HG02981 (cell line): ENCODE measurements around the gene ZDHHC19.

Source experiments
- ATAC-seq: cut with Tn5 transposase; IDR thresholded peaks from one replicate; pipeline ENCODE4 v1.9.1; 2021; ENCODE audit warnings: mild to moderate bottlenecking, moderate library complexity; ENCODE audit not compliant: unreplicated experiment

Gene ZDHHC19

GRCh38 chr3:196150481-196150880, 60.7 kb downstream of the ZDHHC19 start:
- no peak for ATAC-seq

- ATAC-seq: no peak
Observed at GRCh38 chr3:196149831-196150301, 61.3 kb downstream of the ZDHHC19 start.

DNA sequence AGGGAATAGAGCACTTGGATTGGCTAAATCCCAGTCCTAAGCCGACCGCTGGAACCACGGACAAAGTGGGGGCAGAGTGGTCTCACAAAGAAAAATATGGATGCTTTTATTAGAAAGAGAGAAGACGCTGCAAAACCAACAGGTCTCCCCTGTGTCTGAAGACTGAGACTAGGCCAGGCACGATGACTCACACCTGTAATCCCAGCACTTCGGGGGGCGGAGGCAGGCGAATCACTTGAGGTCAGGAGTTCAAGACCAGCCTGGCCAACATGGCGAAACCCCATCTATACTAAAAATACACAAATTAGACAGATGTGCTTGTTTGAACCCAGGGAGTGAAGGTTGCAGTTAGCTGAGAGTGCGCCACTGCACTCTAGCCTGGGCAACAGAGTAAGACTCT, 61.8 kb downstream of the ZDHHC19 start:
- no peak for ATAC-seq
